Pericardium fibroblast (primary cell): ENCODE results near the gene SLC49A4. TPM values are rescaled to one million over a fixed set of nuclear protein-coding genes. Genes with fewer than 3 reads are reported as not detected.

ENCODE experiments used
- total RNA-seq: library from RNA; depleted of rRNA; stranded (reverse); fragments of >200 nt; gene quantifications from 2 replicates; pipeline ENCODE4 v1.2.3, GENCODE V29; 2015

Gene SLC49A4
- total RNA-seq, result 13.2 and 20.1 TPM in 2 replicates

GRCh38 chr3:122794779-122795673 is at the start of gene SLC49A4:
TSS of gene SLC49A4 (plus strand) at chr3:122795069. CDS start at chr3:122795193, 124 bp downstream.

GRCh38 chr3:122793568-122794416 is 1.1 kb upstream of the SLC49A4 start, which contains the start of gene HSPBAP1:
TSS of gene HSPBAP1 (minus strand) at chr3:122793831. CDS start at chr3:122793680, 151 bp downstream.

Other genes starting within 250 kb of the SLC49A4 start
- 8.9 and 14.6 TPM in 2 replicates for gene PARP9, start 230.8 kb upstream of the SLC49A4 start, total RNA-seq
- gene DTX3L, start 230.7 kb upstream of the SLC49A4 start, total RNA-seq, result 10.9 and 14.6 TPM in 2 replicates
- gene PARP15, start 217.4 kb upstream of the SLC49A4 start, total RNA-seq, result not detected in 2 replicates
- gene PARP14, start 114.2 kb upstream of the SLC49A4 start, total RNA-seq, result 11.9 and 39.0 TPM in 2 replicates
- 2.2 and 4.7 TPM in 2 replicates for gene HSPBAP1, start 1.2 kb upstream of the SLC49A4 start, total RNA-seq
- gene SEMA5B, start 232.7 kb downstream of the SLC49A4 start, total RNA-seq, result 0.23 TPM in 1 of 2 replicates, not detected in the other